Uterus (tissue), 4 donors: ENCODE results near the gene ZNF536. TPM values are rescaled to one million over a fixed set of nuclear protein-coding genes. Genes with fewer than 3 reads are reported as not detected.

Source experiments
- DNase-seq, 2 donors: peaks; one replicate each; pipeline ENCODE4 v3.0.0-alpha.2; 2019 to 2020
- H3K27ac ChIP-seq, 2 donors: fragments of 200-600 bp; sonication (generic); 1 replicate in 1 of 2; 2 replicates in 1 of 2; pipeline ENCODE4 v1.5.1; 2016 to 2018
- H3K27me3 ChIP-seq, 2 donors: fragments of 200-600 bp; sonication (generic); one replicate each; pipeline ENCODE4 v1.5.1; 2018 to 2019; ENCODE audit warnings: control low read depth in 1 of 2
- H3K36me3 ChIP-seq, 2 donors: fragments of 200-600 bp; sonication (generic); one replicate each; pipeline ENCODE4 v1.5.1; 2019; ENCODE audit warnings: control low read depth in 1 of 2
- H3K4me1 ChIP-seq, 2 donors: fragments of 200-600 bp; sonication (generic); one replicate each; pipeline ENCODE4 v1.5.1; 2018 to 2019; ENCODE audit warnings: control low read depth in 1 of 2
- H3K4me3 ChIP-seq, 2 donors: fragments of 200-600 bp; sonication (generic); 1 replicate in 1 of 2; 2 replicates in 1 of 2; pipeline ENCODE4 v1.5.1; 2018 to 2019; ENCODE audit warnings: mild to moderate bottlenecking in 1 of 2
- H3K9me3 ChIP-seq, 2 donors: fragments of 200-600 bp; sonication (generic); one replicate each; pipeline ENCODE4 v1.5.1; 2019; ENCODE audit warnings: control low read depth in 1 of 2
- CTCF ChIP-seq, 4 experiments: fragments of 200-600 bp in 2 of 4; fragments of 450-650 bp in 2 of 4; sonication (generic) in 2 of 4; IDR thresholded peaks; one replicate each; pipeline ENCODE4 v1.5.1; 2016 to 2019; ENCODE audit warnings: antibody characterized with exemption in 4 of 4, mild to moderate bottlenecking in 2 of 4, moderate library complexity in 1 of 4
- POLR2A ChIP-seq, 2 donors: fragments of 450-650 bp; IDR thresholded peaks; one replicate each; pipeline ENCODE4 v1.6.1; 2016; ENCODE audit warnings: antibody characterized with exemption in 2 of 2, mild to moderate bottlenecking in 1 of 2, moderate library complexity in 1 of 2
- intact Hi-C: fragments of 100-400 bp; cut with DNase I; formaldehyde crosslinking; loops from one replicate; pipeline ENCODE4 v1.15.1; 2023; ENCODE audit warnings: low total_unique reads
- total RNA-seq, 4 donors: library from RNA; depleted of rRNA in 3 of 4; stranded (reverse); fragments of >200 nt in 3 of 4; gene quantifications; one replicate each; pipeline versions ENCODE4 v1.1.0 to v1.2.4, GENCODE V29; 2014 to 2023
- donor health status: DM: yes; HTN: yes; CAD: no.

The ZNF536 gene
- total RNA-seq, 4 donors from 2014 or later: 0.67 to 3.3 (median 2.8) TPM; not detected in 1

GRCh38 chr19:30349131-30349730 lies 23.0 kb upstream of the ZNF536 start:
- no peak for DNase-seq
- no peaks in the 10 kb centered on the region for H3K9me3 ChIP-seq
- no peak for TF ChIP-seq POLR2A (IDR thresholded peaks at IDR 0.05)
- H3K4me3 ChIP-seq: no peak overlapping the region
- no peaks in the 10 kb centered on the region for H3K36me3 ChIP-seq
- H3K4me1 ChIP-seq: no peaks in the 10 kb centered on the region
- no peak overlapping the region for H3K27ac ChIP-seq
- intact Hi-C loops: no loop called here
- no peaks in the 10 kb centered on the region for H3K27me3 ChIP-seq

- TF ChIP-seq POLR2A (IDR thresholded peaks at IDR 0.05): no peak
- TF ChIP-seq CTCF (IDR thresholded peaks at IDR 0.05): no peak
- intact Hi-C loops: no loop called here
Observed at GRCh38 chr19:30350692-30351663, 21.2 kb upstream of the ZNF536 start.

GRCh38 chr19:30351774-30352173 lies 20.4 kb upstream of the ZNF536 start:
- intact Hi-C loops: no loop called here
- TF ChIP-seq CTCF (IDR thresholded peaks at IDR 0.05): no peak
- no peak for TF ChIP-seq POLR2A (IDR thresholded peaks at IDR 0.05)
- H3K27me3 ChIP-seq: no peaks in the 10 kb centered on the region

More at GRCh38 chr19:30350692-30351663, 21.2 kb upstream of the ZNF536 start:
- Histone ChIP-seq H3K4me3 (no peak overlapping the region), H3K36me3 (no peaks in the 10 kb centered on the region), H3K27ac (no peak overlapping the region), H3K9me3 (no peaks in the 10 kb centered on the region), H3K27me3 (no peaks in the 10 kb centered on the region), H3K4me1 (no peaks in the 10 kb centered on the region)
- DNase-seq: no peak

GRCh38 chr19:30353394-30353945 lies 18.7 kb upstream of the ZNF536 start:
- H3K27ac ChIP-seq: no peak overlapping the region
- H3K9me3 ChIP-seq: no peaks in the 10 kb centered on the region
- H3K36me3 ChIP-seq: no peaks in the 10 kb centered on the region
- no peak for DNase-seq
- intact Hi-C loops: no loop called here
- no peak overlapping the region for H3K4me3 ChIP-seq
- no peak for TF ChIP-seq CTCF (IDR thresholded peaks at IDR 0.05)
- no peak for TF ChIP-seq POLR2A (IDR thresholded peaks at IDR 0.05)
- no peaks in the 10 kb centered on the region for H3K4me1 ChIP-seq
- no peaks in the 10 kb centered on the region for H3K27me3 ChIP-seq

More at GRCh38 chr19:30351774-30352173, 20.4 kb upstream of the ZNF536 start:
- H3K4me3 ChIP-seq: no peak overlapping the region
- H3K36me3 ChIP-seq: no peaks in the 10 kb centered on the region
- no peaks in the 10 kb centered on the region for H3K4me1 ChIP-seq
- no peaks in the 10 kb centered on the region for H3K9me3 ChIP-seq
- no peak for DNase-seq
- H3K27ac ChIP-seq: no peak overlapping the region

- no peaks in the 10 kb centered on the region for H3K4me1 ChIP-seq
- no peaks in the 10 kb centered on the region for H3K27me3 ChIP-seq
- no peaks in the 10 kb centered on the region for H3K36me3 ChIP-seq
- no peaks in the 10 kb centered on the region for H3K9me3 ChIP-seq
- TF ChIP-seq CTCF (IDR thresholded peaks at IDR 0.05) (no peak), POLR2A (IDR thresholded peaks at IDR 0.05) (no peak)
- DNase-seq: no peak
- intact Hi-C loops: no loop called here
- no peak overlapping the region for H3K27ac ChIP-seq
- H3K4me3 ChIP-seq: no peak overlapping the region
Observed at GRCh38 chr19:30355586-30355985, 16.6 kb upstream of the ZNF536 start.
